H1 (cell line): ENCODE measurements around the gene ITPR1.

Source experiments
- ATF2 ChIP-seq: IDR thresholded peaks from 2 replicates; pipeline ENCODE4 v1.6.1; 2012; ENCODE audit warnings: low read length, inconsistent platforms
- ATF3 ChIP-seq: IDR thresholded peaks from 2 replicates; pipeline ENCODE4 v1.6.1; 2011; ENCODE audit warnings: low read depth, mild to moderate bottlenecking, low read length; ENCODE audit not compliant: insufficient read depth
- CEBPB ChIP-seq: IDR thresholded peaks from 2 replicates; pipeline ENCODE4 v1.6.1; 2012; ENCODE audit warnings: low read depth, low read length
- CTCF ChIP-seq, 3 experiments: IDR thresholded peaks; 1 replicate in 2 of 3; 2 replicates in 1 of 3; pipeline versions ENCODE4 v1.5.1 to v1.6.1; 2011; ENCODE audit warnings: low read length in 3 of 3, mild to moderate bottlenecking in 3 of 3, inconsistent platforms in 2 of 3, low read depth in 1 of 3, moderate library complexity in 1 of 3; ENCODE audit not compliant: insufficient read depth in 1 of 3; ENCODE audit errors: control extremely low read depth in 1 of 3
- E2F6 ChIP-seq: IDR thresholded peaks from 2 replicates; pipeline ENCODE4 v1.6.1; 2012; ENCODE audit warnings: inconsistent platforms
- EGR1 ChIP-seq: IDR thresholded peaks from 2 replicates; pipeline ENCODE4 v1.6.1; 2011; ENCODE audit warnings: low read depth, low read length, borderline replicate concordance
- EP300 ChIP-seq, 2 experiments: IDR thresholded peaks; 1 replicate in 1 of 2; 2 replicates in 1 of 2; pipeline ENCODE4 v1.6.1; 2011 to 2012; ENCODE audit warnings: low read depth in 2 of 2, low read length in 2 of 2, mild to moderate bottlenecking in 2 of 2, borderline replicate concordance in 1 of 2, inconsistent platforms in 1 of 2, moderate library complexity in 1 of 2
- HDAC2 ChIP-seq, 2 experiments: fragments of 300-600 bp in 1 of 2; sonication (generic) in 1 of 2; IDR thresholded peaks; 2 replicates each; pipeline ENCODE4 v1.6.1; 2011 to 2012; ENCODE audit warnings: low read depth in 2 of 2, low read length in 2 of 2, mild to moderate bottlenecking in 2 of 2, moderate library complexity in 2 of 2, borderline replicate concordance in 1 of 2, inconsistent platforms in 1 of 2
- JUN ChIP-seq: IDR thresholded peaks from 2 replicates; pipeline ENCODE4 v1.6.1; 2011; ENCODE audit warnings: low read depth, mild to moderate bottlenecking, improper control_type of control experiment, low read length
- POLR2AphosphoS5 ChIP-seq: IDR thresholded peaks from 2 replicates; pipeline ENCODE4 v1.6.1; 2011; ENCODE audit warnings: low read depth, low read length
- SIX5 ChIP-seq: IDR thresholded peaks from 2 replicates; pipeline ENCODE4 v1.6.1; 2011; ENCODE audit warnings: mild to moderate bottlenecking, low read depth, low read length
- TAF7 ChIP-seq: optimal IDR thresholded peaks from 2 replicates; pipeline ENCODE3; 2011; ENCODE audit warnings: low read depth, mild to moderate bottlenecking, inconsistent platforms, low read length, moderate library complexity, borderline replicate concordance

- TF ChIP-seq E2F6 (no peak), CTCF (IDR thresholded peaks at IDR 0.05; ENCODE audit: control extremely low read depth in 1 of 3, insufficient read depth in 1 of 3, low read depth in 1 of 3, low read length in 3 of 3) (no peak), ATF3 (no peak), POLR2AphosphoS5 (no peak), EGR1 (no peak), SIX5 (no peak), ATF2 (no peak), HDAC2 (IDR thresholded peaks at IDR 0.05; ENCODE audit: borderline replicate concordance in 1 of 2, low read depth in 2 of 2, low read length in 2 of 2) (no peak), JUN (no peak), CEBPB (no peak), EP300 (IDR thresholded peaks at IDR 0.05; ENCODE audit: borderline replicate concordance in 1 of 2, low read depth in 2 of 2, low read length in 2 of 2) (no peak), TAF7 (no peak)
Observed at GRCh38 chr3:4736284-4736861, 243.2 kb downstream of the ITPR1 start.
